Endothelial cell (in vitro differentiated cells): ENCODE results near the gene ERP27. TPM values are rescaled to one million over a fixed set of nuclear protein-coding genes. Genes with fewer than 3 reads are reported as not detected.

Experiments used
- DNase-seq: peaks from one replicate; pipeline ENCODE4 v3.0.0; 2021; ENCODE audit warnings: low spot score
- H3K27ac Mint-ChIP-seq: one replicate; pipeline ENCODE4 v1.8.0; 2021; ENCODE audit warnings: mixed read lengths, inconsistent platforms; ENCODE audit not compliant: unreplicated experiment
- H3K27me3 Mint-ChIP-seq: one replicate; pipeline ENCODE4 v1.8.0; 2021; ENCODE audit warnings: mild to moderate bottlenecking, moderate library complexity, mixed read lengths, inconsistent platforms; ENCODE audit not compliant: unreplicated experiment
- H3K36me3 Mint-ChIP-seq: one replicate; pipeline ENCODE4 v1.8.0; 2021; ENCODE audit warnings: mild to moderate bottlenecking, low read depth, mixed read lengths, inconsistent platforms; ENCODE audit not compliant: unreplicated experiment
- H3K4me1 Mint-ChIP-seq: one replicate; pipeline ENCODE4 v1.8.0; 2021; ENCODE audit warnings: mild to moderate bottlenecking, mixed read lengths, inconsistent platforms; ENCODE audit not compliant: unreplicated experiment
- H3K4me3 Mint-ChIP-seq: one replicate; pipeline ENCODE4 v1.8.0; 2021; ENCODE audit warnings: mild to moderate bottlenecking, mixed read lengths, inconsistent platforms; ENCODE audit not compliant: unreplicated experiment
- H3K9me3 Mint-ChIP-seq: one replicate; pipeline ENCODE4 v1.8.0; 2021; ENCODE audit warnings: mixed read lengths, inconsistent platforms; ENCODE audit not compliant: unreplicated experiment
- total RNA-seq: library from RNA; stranded (reverse); fragmentation: NEBNext Ultra II Directional; extraction: Animal tissue kit (Norgen Biotek cat#: 25700); gene quantifications from one replicate; pipeline ENCODE4 v1.2.1, GENCODE V29; 2021; ENCODE audit not compliant: unreplicated experiment
- TF ChIP-seq, protein P1 (sequence below): fragments of 200-600 bp; sonication (generic); IDR thresholded peaks from one replicate; pipeline ENCODE4 v1.5.0; 2021; ENCODE audit warnings: antibody characterized with exemption; ENCODE audit not compliant: unreplicated experiment

The ERP27 gene
- total RNA-seq, 1 donor from 2014 or later = 0.46 TPM

DNA sequence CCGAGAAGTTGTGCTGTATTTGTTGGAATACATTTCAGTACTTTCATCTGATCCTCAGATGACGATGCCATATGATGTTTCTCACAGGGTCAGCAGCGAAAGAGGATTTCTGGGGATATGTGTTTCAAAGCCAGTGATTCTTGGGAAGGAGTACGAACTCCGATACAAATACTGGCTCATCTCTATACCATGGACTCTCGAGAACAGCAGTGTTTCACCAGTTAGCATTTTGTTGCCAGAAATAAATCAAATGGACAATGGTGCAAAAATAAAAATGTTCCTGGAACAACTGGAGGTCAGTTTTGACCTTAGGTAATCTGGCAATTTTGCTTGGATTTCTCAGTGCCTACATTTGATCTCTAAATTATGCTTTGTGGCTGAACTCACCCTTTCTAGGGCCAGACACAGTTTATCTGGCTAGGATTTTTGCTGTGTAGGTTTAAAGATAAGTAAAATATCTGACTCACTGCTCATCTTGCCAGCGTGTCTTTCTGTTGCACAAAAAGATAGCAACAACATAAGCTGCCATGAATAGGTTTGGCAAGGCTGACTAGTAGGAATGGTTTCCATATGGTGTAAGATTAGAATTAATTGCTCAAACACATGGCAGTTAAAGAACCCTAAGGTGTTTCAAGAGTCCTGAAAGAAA lies 41.7 kb downstream of the ERP27 start:
- Mint-ChIP-seq H3K36me3 (no peaks in the 10 kb centered on the region), H3K27me3 (no peaks in the 10 kb centered on the region)

DNA sequence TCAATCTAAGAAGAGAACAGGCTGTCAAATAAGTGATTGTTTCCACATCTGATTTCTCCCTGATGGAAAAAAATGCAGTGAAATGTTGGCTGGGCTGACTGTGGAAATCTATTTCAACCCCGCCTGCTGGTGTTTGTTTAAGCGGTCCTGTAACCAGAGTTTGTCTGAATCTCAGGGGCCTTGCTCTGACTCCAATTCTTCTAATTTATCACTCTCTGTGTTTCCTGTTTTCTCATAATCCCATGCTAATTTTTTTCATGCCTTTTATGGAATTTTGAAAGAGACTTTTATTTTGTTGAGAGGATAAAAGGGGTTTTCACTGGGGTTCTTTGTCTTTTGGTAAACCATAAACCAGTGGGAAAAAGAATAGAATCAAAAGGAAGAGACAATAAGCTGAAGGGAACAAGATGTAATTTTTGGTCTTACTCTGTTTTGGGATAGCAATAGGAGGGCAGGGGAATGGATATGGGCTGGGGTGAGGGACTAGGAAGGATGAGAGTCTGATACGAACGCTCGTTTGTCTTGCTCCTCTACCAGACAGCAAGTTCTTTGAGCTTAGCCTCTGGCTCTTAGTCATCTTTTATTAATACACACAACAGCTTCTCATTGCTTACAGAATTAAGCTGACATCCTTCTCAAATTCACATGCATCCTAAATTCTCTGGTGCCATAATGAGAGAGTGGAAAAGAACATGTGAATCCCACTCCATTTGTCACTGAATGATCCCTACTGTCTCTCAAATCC lies 44.7 kb downstream of the ERP27 start:
- Mint-ChIP-seq H3K27me3 (no peaks in the 10 kb centered on the region), H3K9me3 (no peaks in the 10 kb centered on the region), H3K4me1 (peaks cover 7% of the 10 kb centered on the region), H3K36me3 (no peaks in the 10 kb centered on the region), H3K27ac (no peak overlapping the region), H3K4me3 (no peak overlapping the region)
- DNase-seq = no peak
- TF ChIP-seq, protein P1, sequence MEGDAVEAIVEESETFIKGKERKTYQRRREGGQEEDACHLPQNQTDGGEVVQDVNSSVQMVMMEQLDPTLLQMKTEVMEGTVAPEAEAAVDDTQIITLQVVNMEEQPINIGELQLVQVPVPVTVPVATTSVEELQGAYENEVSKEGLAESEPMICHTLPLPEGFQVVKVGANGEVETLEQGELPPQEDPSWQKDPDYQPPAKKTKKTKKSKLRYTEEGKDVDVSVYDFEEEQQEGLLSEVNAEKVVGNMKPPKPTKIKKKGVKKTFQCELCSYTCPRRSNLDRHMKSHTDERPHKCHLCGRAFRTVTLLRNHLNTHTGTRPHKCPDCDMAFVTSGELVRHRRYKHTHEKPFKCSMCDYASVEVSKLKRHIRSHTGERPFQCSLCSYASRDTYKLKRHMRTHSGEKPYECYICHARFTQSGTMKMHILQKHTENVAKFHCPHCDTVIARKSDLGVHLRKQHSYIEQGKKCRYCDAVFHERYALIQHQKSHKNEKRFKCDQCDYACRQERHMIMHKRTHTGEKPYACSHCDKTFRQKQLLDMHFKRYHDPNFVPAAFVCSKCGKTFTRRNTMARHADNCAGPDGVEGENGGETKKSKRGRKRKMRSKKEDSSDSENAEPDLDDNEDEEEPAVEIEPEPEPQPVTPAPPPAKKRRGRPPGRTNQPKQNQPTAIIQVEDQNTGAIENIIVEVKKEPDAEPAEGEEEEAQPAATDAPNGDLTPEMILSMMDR = no peak

More for the DNA sequence above, 41.7 kb downstream of the ERP27 start:
- Mint-ChIP-seq H3K4me3 (no peak overlapping the region), H3K27ac (no peak overlapping the region), H3K4me1 (peaks cover 7% of the 10 kb centered on the region), H3K9me3 (no peaks in the 10 kb centered on the region)
- TF ChIP-seq, protein P1 = no peak
- DNase-seq = no peak

DNA sequence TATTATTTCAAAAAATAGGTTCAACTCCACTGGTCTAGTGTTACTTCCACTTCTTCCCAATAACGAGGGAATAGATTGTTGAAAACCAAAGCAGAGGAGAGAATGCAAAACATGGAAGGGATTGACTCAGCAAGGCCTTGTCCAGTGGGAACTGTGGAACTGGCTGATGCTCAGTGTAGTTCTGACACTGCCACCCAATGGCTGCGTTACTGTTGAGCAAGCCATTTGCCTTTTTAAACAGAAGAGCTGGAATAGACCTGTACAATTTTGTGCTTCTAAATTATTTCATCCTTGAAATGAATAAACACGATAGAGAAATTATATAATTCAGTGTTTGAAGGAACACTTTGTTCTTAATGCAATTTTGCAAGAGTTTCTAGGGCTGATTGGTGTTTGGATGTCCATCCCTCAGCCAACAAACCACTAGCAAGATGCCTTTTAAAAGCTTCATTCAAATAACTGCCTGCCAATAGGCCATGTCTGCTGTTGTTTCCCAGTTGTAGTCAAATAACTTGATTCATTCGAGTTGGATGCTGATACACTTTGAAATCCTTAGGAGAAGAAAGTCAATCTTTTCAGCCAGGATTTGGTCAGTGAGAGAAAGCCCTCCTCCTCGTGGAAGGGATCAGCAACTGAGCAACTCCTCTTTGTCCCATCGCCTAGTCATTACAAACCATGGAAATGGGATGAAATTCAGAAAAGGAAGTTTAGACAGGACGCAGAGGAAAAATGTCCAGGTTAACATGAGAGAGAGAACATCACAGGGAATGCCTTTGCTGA lies 45.4 kb downstream of the ERP27 start:
- H3K27ac Mint-ChIP-seq = no peak overlapping the region
- no peaks in the 10 kb centered on the region for H3K36me3 Mint-ChIP-seq
- DNase-seq = no peak

DNA sequence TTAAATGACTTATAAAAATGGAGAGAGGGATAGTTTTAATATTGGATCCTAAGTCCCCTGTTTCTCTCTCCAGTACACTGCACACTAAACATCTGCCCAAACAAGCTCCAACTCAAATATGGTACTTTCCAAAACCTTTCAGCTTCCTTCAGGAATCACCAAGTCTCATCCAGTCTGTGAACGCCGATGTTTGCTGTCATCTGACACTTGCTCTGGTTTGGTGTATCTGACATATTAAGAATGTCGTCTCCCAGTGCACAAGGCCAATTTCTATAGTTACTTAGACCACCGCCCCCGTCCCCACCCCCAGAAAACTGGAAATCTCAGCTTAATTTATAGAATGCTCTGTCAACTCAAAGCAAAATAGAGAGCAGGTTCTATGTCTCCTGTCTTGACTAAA lies 47.6 kb downstream of the ERP27 start:
- Mint-ChIP-seq H3K27me3 (peaks cover 2% of the 10 kb centered on the region), H3K4me1 (peaks cover 7% of the 10 kb centered on the region), H3K9me3 (no peaks in the 10 kb centered on the region), H3K27ac (no peak overlapping the region), H3K4me3 (no peak overlapping the region), H3K36me3 (no peaks in the 10 kb centered on the region)
- TF ChIP-seq, protein P1 = no peak
- no peak for DNase-seq

More for the DNA sequence above, 45.4 kb downstream of the ERP27 start:
- no peak overlapping the region for H3K4me3 Mint-ChIP-seq
- no peaks in the 10 kb centered on the region for H3K27me3 Mint-ChIP-seq
- no peaks in the 10 kb centered on the region for H3K9me3 Mint-ChIP-seq
- TF ChIP-seq, protein P1 = no peak
- peaks cover 7% of the 10 kb centered on the region for H3K4me1 Mint-ChIP-seq
